ENCODE results near the gene SLC25A4. TPM values are rescaled to one million over a fixed set of nuclear protein-coding genes. Genes with fewer than 3 reads are reported as not detected.

Gene SLC25A4
- total RNA-seq, 1 donor from 2014 or later, result 32.0 TPM

- Histone ChIP-seq H2AFZ (ENCODE audit: low read depth, low read length) (no peak overlapping the region), H3K4me1 (ENCODE audit: insufficient read depth, low read length) (peaks cover under 1% of the 10 kb centered on the region), H3K27me3 (ENCODE audit: insufficient read depth, low read length) (no peaks in the 10 kb centered on the region), H3K27ac (ENCODE audit: low read depth, low read length) (no peak overlapping the region), H3K4me3 (ENCODE audit: insufficient read depth, low read depth, low read length) (no peak overlapping the region), H3K79me2 (ENCODE audit: insufficient read depth, low read length) (no peaks in the 10 kb centered on the region), H3K4me2 (ENCODE audit: low read length) (no peak overlapping the region), H3K9me3 (ENCODE audit: insufficient read depth, low read depth, low read length) (no peaks in the 10 kb centered on the region), H3K9ac (ENCODE audit: low read length) (no peak overlapping the region), H3K36me3 (ENCODE audit: insufficient read depth, low read length) (no peaks in the 10 kb centered on the region), H4K20me1 (ENCODE audit: insufficient read depth, low read length) (no peaks in the 10 kb centered on the region)
- no peaks in the 10 kb centered on the region for H3K36me3 Mint-ChIP-seq (ENCODE audit: low read depth, unreplicated experiment)
- no peak for FAIRE-seq
- H3K27me3 Mint-ChIP-seq (ENCODE audit: low read depth, unreplicated experiment), result peaks cover 10% of the 10 kb centered on the region
- H3K27ac Mint-ChIP-seq (ENCODE audit: unreplicated experiment), result no peak overlapping the region
- H3K9me3 Mint-ChIP-seq (ENCODE audit: unreplicated experiment), result no peaks in the 10 kb centered on the region
- no peak overlapping the region for H3K4me3 Mint-ChIP-seq (ENCODE audit: unreplicated experiment)
- no peaks in the 10 kb centered on the region for H3K4me1 Mint-ChIP-seq (ENCODE audit: low read depth, unreplicated experiment)
- DNase-seq (ENCODE audit: low read depth), result no peak
- no peak for TF ChIP-seq EZH2 (IDR thresholded peaks at IDR 0.05; ENCODE audit: insufficient read depth, low read length)
- no peak for TF ChIP-seq CTCF (IDR thresholded peaks at IDR 0.05; ENCODE audit: insufficient read depth, low read depth, low read length)
Observed at GRCh38 chr4:185137233-185137925, 5.7 kb upstream of the SLC25A4 start.

- Mint-ChIP-seq H3K36me3 (ENCODE audit: low read depth, unreplicated experiment) (no peaks in the 10 kb centered on the region), H3K4me1 (ENCODE audit: low read depth, unreplicated experiment) (peaks cover 2% of the 10 kb centered on the region), H3K27me3 (ENCODE audit: low read depth, unreplicated experiment) (peaks cover 10% of the 10 kb centered on the region), H3K27ac (ENCODE audit: unreplicated experiment) (no peak overlapping the region), H3K9me3 (ENCODE audit: unreplicated experiment) (no peaks in the 10 kb centered on the region), H3K4me3 (ENCODE audit: unreplicated experiment) (no peak overlapping the region)
- no peaks in the 10 kb centered on the region for H3K79me2 ChIP-seq (ENCODE audit: insufficient read depth, low read length)
- no peak overlapping the region for H3K4me3 ChIP-seq (ENCODE audit: insufficient read depth, low read depth, low read length)
- H2AFZ ChIP-seq (ENCODE audit: low read depth, low read length), result no peak overlapping the region
- no peak for TF ChIP-seq EZH2 (IDR thresholded peaks at IDR 0.05; ENCODE audit: insufficient read depth, low read length)
- no peak for TF ChIP-seq CTCF (IDR thresholded peaks at IDR 0.05; ENCODE audit: insufficient read depth, low read depth, low read length)
- H3K27ac ChIP-seq (ENCODE audit: low read depth, low read length), result no peak overlapping the region
- no peaks in the 10 kb centered on the region for H3K27me3 ChIP-seq (ENCODE audit: insufficient read depth, low read length)
- no peaks in the 10 kb centered on the region for H3K9me3 ChIP-seq (ENCODE audit: insufficient read depth, low read depth, low read length)
- no peaks in the 10 kb centered on the region for H4K20me1 ChIP-seq (ENCODE audit: insufficient read depth, low read length)
- H3K36me3 ChIP-seq (ENCODE audit: insufficient read depth, low read length), result no peaks in the 10 kb centered on the region
- no peak overlapping the region for H3K9ac ChIP-seq (ENCODE audit: low read length)
- FAIRE-seq, result no peak
- no peak for DNase-seq (ENCODE audit: low read depth)
- no peak overlapping the region for H3K4me2 ChIP-seq (ENCODE audit: low read length)
- peaks cover 6% of the 10 kb centered on the region for H3K4me1 ChIP-seq (ENCODE audit: insufficient read depth, low read length)
Observed at GRCh38 chr4:185138161-185138560, 4.9 kb upstream of the SLC25A4 start.

- no peak overlapping the region for H3K27ac ChIP-seq (ENCODE audit: low read depth, low read length)
- Mint-ChIP-seq H3K4me3 (ENCODE audit: unreplicated experiment) (no peak overlapping the region), H3K36me3 (ENCODE audit: low read depth, unreplicated experiment) (no peaks in the 10 kb centered on the region), H3K27ac (ENCODE audit: unreplicated experiment) (no peak overlapping the region), H3K4me1 (ENCODE audit: low read depth, unreplicated experiment) (peaks cover 4% of the 10 kb centered on the region), H3K27me3 (ENCODE audit: low read depth, unreplicated experiment) (peaks cover 10% of the 10 kb centered on the region), H3K9me3 (ENCODE audit: unreplicated experiment) (no peaks in the 10 kb centered on the region)
- no peak overlapping the region for H3K4me3 ChIP-seq (ENCODE audit: insufficient read depth, low read depth, low read length)
- no peak overlapping the region for H2AFZ ChIP-seq (ENCODE audit: low read depth, low read length)
- peaks cover 12% of the 10 kb centered on the region for H3K4me1 ChIP-seq (ENCODE audit: insufficient read depth, low read length)
- no peaks in the 10 kb centered on the region for H4K20me1 ChIP-seq (ENCODE audit: insufficient read depth, low read length)
- H3K9me3 ChIP-seq (ENCODE audit: insufficient read depth, low read depth, low read length), result no peaks in the 10 kb centered on the region
- TF ChIP-seq EZH2 (IDR thresholded peaks at IDR 0.05; ENCODE audit: insufficient read depth, low read length), result no peak
- TF ChIP-seq CTCF (IDR thresholded peaks at IDR 0.05; ENCODE audit: insufficient read depth, low read depth, low read length), result no peak
- H3K4me2 ChIP-seq (ENCODE audit: low read length), result no peak overlapping the region
- DNase-seq (ENCODE audit: low read depth) (no peak), FAIRE-seq (no peak)
- H3K36me3 ChIP-seq (ENCODE audit: insufficient read depth, low read length), result no peaks in the 10 kb centered on the region
- no peak overlapping the region for H3K9ac ChIP-seq (ENCODE audit: low read length)
- no peaks in the 10 kb centered on the region for H3K79me2 ChIP-seq (ENCODE audit: insufficient read depth, low read length)
- no peaks in the 10 kb centered on the region for H3K27me3 ChIP-seq (ENCODE audit: insufficient read depth, low read length)
Observed at GRCh38 chr4:185139736-185140135, 3.3 kb upstream of the SLC25A4 start.
